Measurements from ENCODE around the gene NKX1-2.
A peak's percentile ranks its signal among the peaks of the same experiment; 100 is the strongest.

NKX1-2 gene

GRCh38 chr10:124408357-124408756, 41.5 kb downstream of the NKX1-2 start:
- no peak overlapping the region for H3K27ac ChIP-seq (ENCODE audit: extremely low read depth, low read depth, low read length)
- no peak overlapping the region for H3K4me3 ChIP-seq (ENCODE audit: low read depth, low read length)
- CTCF ChIA-PET, result no interaction called here
- H3K4me1 ChIP-seq (ENCODE audit: control insufficient read depth, insufficient read depth, low read length), result no peaks in the 10 kb centered on the region
- peaks cover 57 to 92% of the 10 kb centered on the region in 2 experiments for H3K36me3 ChIP-seq (ENCODE audit: control insufficient read depth in 2 of 2, insufficient read depth in 1 of 2, low read length in 2 of 2)
- POLR2A ChIA-PET, result no interaction called here
- TF ChIP-seq ZNF302 (tag by site-specific recombination; IDR thresholded peaks at IDR 0.05; ENCODE audit: low read depth) (no peak), ZNF416 (tag by site-specific recombination; IDR thresholded peaks at IDR 0.05) (no peak), ZNF280C (tag by site-specific recombination; IDR thresholded peaks at IDR 0.05) (no peak), ZNF112 (tag by site-specific recombination; IDR thresholded peaks at IDR 0.05) (no peak), ZNF221 (tag by site-specific recombination; IDR thresholded peaks at IDR 0.05; ENCODE audit: borderline replicate concordance) (no peak), SP7 (tag by site-specific recombination; IDR thresholded peaks at IDR 0.05) (no peak), ZNF510 (tag by site-specific recombination; IDR thresholded peaks at IDR 0.05; ENCODE audit: insufficient replicate concordance) (no peak), ZNF548 (tag by site-specific recombination; IDR thresholded peaks at IDR 0.05) (no peak)
- TF ChIP-seq, protein P1, sequence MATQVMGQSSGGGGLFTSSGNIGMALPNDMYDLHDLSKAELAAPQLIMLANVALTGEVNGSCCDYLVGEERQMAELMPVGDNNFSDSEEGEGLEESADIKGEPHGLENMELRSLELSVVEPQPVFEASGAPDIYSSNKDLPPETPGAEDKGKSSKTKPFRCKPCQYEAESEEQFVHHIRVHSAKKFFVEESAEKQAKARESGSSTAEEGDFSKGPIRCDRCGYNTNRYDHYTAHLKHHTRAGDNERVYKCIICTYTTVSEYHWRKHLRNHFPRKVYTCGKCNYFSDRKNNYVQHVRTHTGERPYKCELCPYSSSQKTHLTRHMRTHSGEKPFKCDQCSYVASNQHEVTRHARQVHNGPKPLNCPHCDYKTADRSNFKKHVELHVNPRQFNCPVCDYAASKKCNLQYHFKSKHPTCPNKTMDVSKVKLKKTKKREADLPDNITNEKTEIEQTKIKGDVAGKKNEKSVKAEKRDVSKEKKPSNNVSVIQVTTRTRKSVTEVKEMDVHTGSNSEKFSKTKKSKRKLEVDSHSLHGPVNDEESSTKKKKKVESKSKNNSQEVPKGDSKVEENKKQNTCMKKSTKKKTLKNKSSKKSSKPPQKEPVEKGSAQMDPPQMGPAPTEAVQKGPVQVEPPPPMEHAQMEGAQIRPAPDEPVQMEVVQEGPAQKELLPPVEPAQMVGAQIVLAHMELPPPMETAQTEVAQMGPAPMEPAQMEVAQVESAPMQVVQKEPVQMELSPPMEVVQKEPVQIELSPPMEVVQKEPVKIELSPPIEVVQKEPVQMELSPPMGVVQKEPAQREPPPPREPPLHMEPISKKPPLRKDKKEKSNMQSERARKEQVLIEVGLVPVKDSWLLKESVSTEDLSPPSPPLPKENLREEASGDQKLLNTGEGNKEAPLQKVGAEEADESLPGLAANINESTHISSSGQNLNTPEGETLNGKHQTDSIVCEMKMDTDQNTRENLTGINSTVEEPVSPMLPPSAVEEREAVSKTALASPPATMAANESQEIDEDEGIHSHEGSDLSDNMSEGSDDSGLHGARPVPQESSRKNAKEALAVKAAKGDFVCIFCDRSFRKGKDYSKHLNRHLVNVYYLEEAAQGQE (tag by site-specific recombination; IDR thresholded peaks at IDR 0.05), result no peak
- TF ChIP-seq, protein P2, sequence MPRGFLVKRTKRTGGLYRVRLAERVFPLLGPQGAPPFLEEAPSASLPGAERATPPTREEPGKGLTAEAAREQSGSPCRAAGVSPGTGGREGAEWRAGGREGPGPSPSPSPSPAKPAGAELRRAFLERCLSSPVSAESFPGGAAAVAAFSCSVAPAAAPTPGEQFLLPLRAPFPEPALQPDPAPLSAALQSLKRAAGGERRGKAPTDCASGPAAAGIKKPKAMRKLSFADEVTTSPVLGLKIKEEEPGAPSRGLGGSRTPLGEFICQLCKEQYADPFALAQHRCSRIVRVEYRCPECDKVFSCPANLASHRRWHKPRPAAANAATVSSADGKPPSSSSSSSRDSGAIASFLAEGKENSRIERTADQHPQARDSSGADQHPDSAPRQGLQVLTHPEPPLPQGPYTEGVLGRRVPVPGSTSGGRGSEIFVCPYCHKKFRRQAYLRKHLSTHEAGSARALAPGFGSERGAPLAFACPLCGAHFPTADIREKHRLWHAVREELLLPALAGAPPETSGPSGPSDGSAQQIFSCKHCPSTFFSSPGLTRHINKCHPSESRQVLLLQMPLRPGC (tag by site-specific recombination; IDR thresholded peaks at IDR 0.05), result no peak
- H3K9me3 ChIP-seq (ENCODE audit: control insufficient read depth, insufficient read depth, low read depth, low read length), result no peaks in the 10 kb centered on the region

DNA sequence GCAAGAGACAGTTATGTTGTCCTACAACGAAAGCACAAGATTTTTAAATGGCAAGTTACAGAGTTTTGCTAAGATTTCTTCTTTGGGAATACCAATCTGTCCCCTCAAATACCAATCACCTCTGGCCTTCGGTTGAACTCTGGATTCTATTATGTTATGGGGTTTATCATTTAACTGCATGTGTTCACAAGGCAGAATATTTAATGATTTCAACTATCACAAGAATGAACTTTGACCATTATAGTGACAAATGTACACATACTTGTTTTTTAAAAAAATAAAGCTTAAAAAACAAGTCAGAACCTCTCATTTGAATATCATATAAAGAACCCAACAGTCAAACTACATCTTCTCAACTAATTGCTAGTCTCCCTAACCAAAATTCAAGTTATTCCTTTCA, 42.4 kb downstream of the NKX1-2 start:
- POLR2A ChIA-PET, result no interaction called here
- CTCF ChIA-PET, result interaction anchor here (0.6 to 1.4 kb wide), 4 partner anchors 11 to 440 kb away, joined by 3 to 5 read pairs (median 3); no protein-coding TSS in a partner anchor
- Histone ChIP-seq H3K9me3 (ENCODE audit: control insufficient read depth, insufficient read depth, low read depth, low read length) (no peaks in the 10 kb centered on the region), H3K4me3 (ENCODE audit: low read depth, low read length) (no peak overlapping the region), H3K36me3 (ENCODE audit: control insufficient read depth in 2 of 2, insufficient read depth in 1 of 2, low read length in 2 of 2) (peaks cover 58 to 92% of the 10 kb centered on the region in 2 experiments), H3K4me1 (ENCODE audit: control insufficient read depth, insufficient read depth, low read length) (no peaks in the 10 kb centered on the region), H3K27ac (ENCODE audit: extremely low read depth, low read depth, low read length) (no peak overlapping the region)
- no peak for TF ChIP-seq ZNF184 (tag by site-specific recombination; IDR thresholded peaks at IDR 0.05)
- TF ChIP-seq KLF10 (tag by site-specific recombination; IDR thresholded peaks at IDR 0.05), result no peak
- TF ChIP-seq ZNF433 (tag by site-specific recombination; IDR thresholded peaks at IDR 0.05; ENCODE audit: low read depth), result no peak
- TF ChIP-seq ZNF670 (tag by site-specific recombination; IDR thresholded peaks at IDR 0.05; ENCODE audit: low read depth), result no peak

DNA sequence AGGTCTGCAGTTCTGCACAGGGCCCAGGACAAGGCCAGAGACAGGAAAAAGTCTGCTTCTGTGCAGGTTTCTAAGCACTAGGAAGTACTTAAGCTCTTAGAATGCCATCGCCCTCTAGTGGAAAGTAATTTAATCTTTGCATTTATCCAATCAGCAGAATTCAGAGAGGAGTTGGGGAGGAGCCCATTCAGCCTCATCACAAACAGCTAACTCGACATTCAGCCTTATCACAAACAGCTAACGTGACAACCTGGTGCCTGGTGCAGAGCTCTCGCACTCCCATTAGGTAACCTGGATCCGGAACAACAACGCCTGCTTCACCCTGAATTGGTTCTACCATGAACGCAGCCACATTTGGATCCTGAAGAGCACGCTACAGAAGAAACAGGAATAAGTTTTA, 46.3 kb downstream of the NKX1-2 start:
- H3K36me3 ChIP-seq (ENCODE audit: control insufficient read depth in 2 of 2, insufficient read depth in 1 of 2, low read length in 2 of 2), result peaks cover 66 to 93% of the 10 kb centered on the region in 2 experiments
- H3K9me3 ChIP-seq (ENCODE audit: control insufficient read depth, insufficient read depth, low read depth, low read length), result no peaks in the 10 kb centered on the region
- ChIA-PET CTCF (interaction anchor here (0.5 to 1.9 kb wide), 20 partner anchors 9 to 422 kb away, joined by 3 to 22 read pairs (median 4); partner anchors contain the start of gene OAT), POLR2A (interaction anchor here (1.0 to 2.7 kb wide), 2 partner anchors 14 to 15 kb away, joined by 3 to 23 read pairs; partner anchors contain the start of gene OAT)
- H3K4me3 ChIP-seq (ENCODE audit: low read depth, low read length), result no peak overlapping the region
- no peak overlapping the region for H3K27ac ChIP-seq (ENCODE audit: extremely low read depth, low read depth, low read length)
- H3K4me1 ChIP-seq (ENCODE audit: control insufficient read depth, insufficient read depth, low read length), result no peaks in the 10 kb centered on the region
- TF ChIP-seq KLF8 (tag by site-specific recombination; IDR thresholded peaks at IDR 0.05) (no peak), ZFP37 (tag by site-specific recombination; IDR thresholded peaks at IDR 0.05) (no peak), ZNF654 (tag by site-specific recombination; IDR thresholded peaks at IDR 0.05; ENCODE audit: low read depth) (peak; percentile 48), ZNF830 (tag by site-specific recombination; IDR thresholded peaks at IDR 0.05; ENCODE audit: low read depth) (no peak), ZNF561 (tag by site-specific recombination; IDR thresholded peaks at IDR 0.05; ENCODE audit: borderline replicate concordance) (peak; percentile 98), WT1 (tag by site-specific recombination; IDR thresholded peaks at IDR 0.05) (peak; percentile 21; the same call in 1 of the 2 replicates), ZNF157 (tag by site-specific recombination; IDR thresholded peaks at IDR 0.05) (no peak), ZBTB8A (tag by site-specific recombination; IDR thresholded peaks at IDR 0.05) (no peak), ZNF19 (tag by site-specific recombination; IDR thresholded peaks at IDR 0.05; ENCODE audit: low read depth) (no peak), ZNF354C (tag by site-specific recombination; IDR thresholded peaks at IDR 0.05; ENCODE audit: borderline replicate concordance, low read depth) (no peak), ZBTB48 (tag by site-specific recombination; IDR thresholded peaks at IDR 0.05) (no peak), ZNF37A (tag by site-specific recombination; IDR thresholded peaks at IDR 0.05) (no peak), SP2 (tag by site-specific recombination; IDR thresholded peaks at IDR 0.05) (no peak)
